ENCODE results near the gene METTL6.
A peak's percentile ranks its signal among the peaks of the same experiment; 100 is the strongest.

Gene METTL6

GRCh38 chr3:15470849-15471248 is 43.5 kb upstream of the METTL6 start:
- Histone ChIP-seq H3K79me2 (ENCODE audit: insufficient read depth, low read depth) (no peaks in the 10 kb centered on the region), H3K36me3 (ENCODE audit: insufficient read depth) (no peaks in the 10 kb centered on the region), H3K4me3 (IDR thresholded peaks at IDR 0.05; ENCODE audit: insufficient read depth, low read depth, low read length) (no peak overlapping the region), H4K20me1 (ENCODE audit: insufficient read depth) (no peaks in the 10 kb centered on the region), H3K9ac (no peak overlapping the region), H3K27me3 (ENCODE audit: insufficient read depth, low read depth) (no peaks in the 10 kb centered on the region), H3K4me2 (no peak overlapping the region), H2AFZ (ENCODE audit: low read depth) (no peak overlapping the region), H3K4me1 (ENCODE audit: low read depth, poor library complexity, severe bottlenecking) (peaks cover 25% of the 10 kb centered on the region), H3K27ac (no peak overlapping the region)
- TF ChIP-seq CTCF (conservative IDR thresholded peaks at IDR 0.05; ENCODE audit: low read depth, low read length): no peak

GRCh38 chr3:15470261-15470660 is 42.9 kb upstream of the METTL6 start:
- H3K4me3 ChIP-seq (IDR thresholded peaks at IDR 0.05; ENCODE audit: insufficient read depth, low read depth, low read length): no peak overlapping the region
- no peak overlapping the region for H2AFZ ChIP-seq (ENCODE audit: low read depth)
- H3K4me1 ChIP-seq (ENCODE audit: low read depth, poor library complexity, severe bottlenecking): peaks cover 25% of the 10 kb centered on the region
- no peaks in the 10 kb centered on the region for H3K27me3 ChIP-seq (ENCODE audit: insufficient read depth, low read depth)
- no peaks in the 10 kb centered on the region for H3K79me2 ChIP-seq (ENCODE audit: insufficient read depth, low read depth)
- no peak overlapping the region for H3K27ac ChIP-seq
- H4K20me1 ChIP-seq (ENCODE audit: insufficient read depth): no peaks in the 10 kb centered on the region
- TF ChIP-seq CTCF (conservative IDR thresholded peaks at IDR 0.05; ENCODE audit: low read depth, low read length): no peak
- H3K4me2 ChIP-seq: no peak overlapping the region
- H3K36me3 ChIP-seq (ENCODE audit: insufficient read depth): no peaks in the 10 kb centered on the region
- H3K9ac ChIP-seq: no peak overlapping the region

- Histone ChIP-seq H3K36me3 (ENCODE audit: insufficient read depth) (no peaks in the 10 kb centered on the region), H2AFZ (ENCODE audit: low read depth) (peak overlapping the region; percentile 30; the same call in 1 of the 2 replicates), H4K20me1 (ENCODE audit: insufficient read depth) (no peaks in the 10 kb centered on the region), H3K9ac (no peak overlapping the region), H3K79me2 (ENCODE audit: insufficient read depth, low read depth) (no peaks in the 10 kb centered on the region), H3K27ac (peak overlapping the region; percentile 21; the same call in 1 of the 2 replicates), H3K4me2 (peak overlapping the region; percentile 57), H3K27me3 (ENCODE audit: insufficient read depth, low read depth) (no peaks in the 10 kb centered on the region), H3K4me1 (ENCODE audit: low read depth, poor library complexity, severe bottlenecking) (peaks cover 25% of the 10 kb centered on the region), H3K4me3 (IDR thresholded peaks at IDR 0.05; ENCODE audit: insufficient read depth, low read depth, low read length) (no peak overlapping the region)
- TF ChIP-seq CTCF (conservative IDR thresholded peaks at IDR 0.05; ENCODE audit: low read depth, low read length): no peak
Measured at GRCh38 chr3:15467227-15468181, 40.2 kb upstream of the METTL6 start.

- no peaks in the 10 kb centered on the region for H3K79me2 ChIP-seq (ENCODE audit: insufficient read depth, low read depth)
- no peak for TF ChIP-seq CTCF (conservative IDR thresholded peaks at IDR 0.05; ENCODE audit: low read depth, low read length)
- H4K20me1 ChIP-seq (ENCODE audit: insufficient read depth): no peaks in the 10 kb centered on the region
- H3K4me3 ChIP-seq (IDR thresholded peaks at IDR 0.05; ENCODE audit: insufficient read depth, low read depth, low read length): no peak overlapping the region
- peaks cover 32% of the 10 kb centered on the region for H3K4me1 ChIP-seq (ENCODE audit: low read depth, poor library complexity, severe bottlenecking)
- no peak overlapping the region for H3K27ac ChIP-seq
- no peak overlapping the region for H2AFZ ChIP-seq (ENCODE audit: low read depth)
- no peak overlapping the region for H3K9ac ChIP-seq
- no peaks in the 10 kb centered on the region for H3K36me3 ChIP-seq (ENCODE audit: insufficient read depth)
- H3K4me2 ChIP-seq: no peak overlapping the region
- no peaks in the 10 kb centered on the region for H3K27me3 ChIP-seq (ENCODE audit: insufficient read depth, low read depth)
Measured at GRCh38 chr3:15465876-15466585, 38.7 kb upstream of the METTL6 start.

All from KMS-11 (cell line).